ENCODE measurements around the gene PGAP3.

PGAP3 gene

GRCh38 chr17:39658346-39658745 lies 29.5 kb downstream of the PGAP3 start:
- H3K9ac ChIP-seq (ENCODE audit: low read depth, low read length): no peak overlapping the region
- H3K36me3 ChIP-seq (ENCODE audit: insufficient read depth, low read length): no peaks in the 10 kb centered on the region; the same call in 1 of the 2 replicates
- peaks cover 8% of the 10 kb centered on the region; the same call in 1 of the 2 replicates for H3K4me1 ChIP-seq (ENCODE audit: insufficient read depth, low read length)

GRCh38 chr17:39655105-39655504 lies 32.8 kb downstream of the PGAP3 start:
- Histone ChIP-seq H3K4me1 (ENCODE audit: insufficient read depth, low read length) (peaks cover 11% of the 10 kb centered on the region; the same call in 1 of the 2 replicates), H3K36me3 (ENCODE audit: insufficient read depth, low read length) (no peaks in the 10 kb centered on the region), H3K9me3 (ENCODE audit: control insufficient read depth, insufficient read depth, low read length) (no peaks in the 10 kb centered on the region), H3K9ac (ENCODE audit: low read depth, low read length) (no peak overlapping the region)

More at GRCh38 chr17:39658346-39658745, 29.5 kb downstream of the PGAP3 start:
- H3K9me3 ChIP-seq (ENCODE audit: control insufficient read depth, insufficient read depth, low read length): no peaks in the 10 kb centered on the region

GRCh38 chr17:39653662-39654331 lies 34.1 kb downstream of the PGAP3 start:
- Histone ChIP-seq H3K36me3 (ENCODE audit: insufficient read depth, low read length) (no peaks in the 10 kb centered on the region), H3K4me1 (ENCODE audit: insufficient read depth, low read length) (peaks cover 15% of the 10 kb centered on the region; the same call in 1 of the 2 replicates), H3K9me3 (ENCODE audit: control insufficient read depth, insufficient read depth, low read length) (no peaks in the 10 kb centered on the region), H3K9ac (ENCODE audit: low read depth, low read length) (no peak overlapping the region)

GRCh38 chr17:39653316-39653661 lies 34.6 kb downstream of the PGAP3 start:
- peaks cover 15% of the 10 kb centered on the region; the same call in 1 of the 2 replicates for H3K4me1 ChIP-seq (ENCODE audit: insufficient read depth, low read length)
- no peaks in the 10 kb centered on the region for H3K36me3 ChIP-seq (ENCODE audit: insufficient read depth, low read length)
- no peak overlapping the region for H3K9ac ChIP-seq (ENCODE audit: low read depth, low read length)
- H3K9me3 ChIP-seq (ENCODE audit: control insufficient read depth, insufficient read depth, low read length): no peaks in the 10 kb centered on the region

- Histone ChIP-seq H3K9me3 (ENCODE audit: control insufficient read depth, insufficient read depth, low read length) (no peaks in the 10 kb centered on the region), H3K9ac (ENCODE audit: low read depth, low read length) (no peak overlapping the region), H3K36me3 (ENCODE audit: insufficient read depth, low read length) (no peaks in the 10 kb centered on the region), H3K4me1 (ENCODE audit: insufficient read depth, low read length) (peaks cover 15% of the 10 kb centered on the region; the same call in 1 of the 2 replicates)
These were observed 35.1 kb downstream of the PGAP3 start for GRCh38 chr17:39652587-39653315.

- H3K9me3 ChIP-seq (ENCODE audit: control insufficient read depth, insufficient read depth, low read length): no peaks in the 10 kb centered on the region
- no peak overlapping the region for H3K9ac ChIP-seq (ENCODE audit: low read depth, low read length)
- H3K36me3 ChIP-seq (ENCODE audit: insufficient read depth, low read length): no peaks in the 10 kb centered on the region
- peaks cover 15% of the 10 kb centered on the region; the same call in 1 of the 2 replicates for H3K4me1 ChIP-seq (ENCODE audit: insufficient read depth, low read length)
These were observed 35.8 kb downstream of the PGAP3 start for GRCh38 chr17:39651923-39652586.

- no peak overlapping the region for H3K9ac ChIP-seq (ENCODE audit: low read depth, low read length)
- H3K9me3 ChIP-seq (ENCODE audit: control insufficient read depth, insufficient read depth, low read length): no peaks in the 10 kb centered on the region
- peaks cover 24% of the 10 kb centered on the region; the same call in 1 of the 2 replicates for H3K4me1 ChIP-seq (ENCODE audit: insufficient read depth, low read length)
- H3K36me3 ChIP-seq (ENCODE audit: insufficient read depth, low read length): no peaks in the 10 kb centered on the region
These were observed 37.7 kb downstream of the PGAP3 start for GRCh38 chr17:39650121-39650579.

GRCh38 chr17:39648616-39649366 lies 39.1 kb downstream of the PGAP3 start:
- Histone ChIP-seq H3K4me1 (ENCODE audit: insufficient read depth, low read length) (peaks cover 29% of the 10 kb centered on the region; the same call in 1 of the 2 replicates), H3K9me3 (ENCODE audit: control insufficient read depth, insufficient read depth, low read length) (no peaks in the 10 kb centered on the region), H3K9ac (ENCODE audit: low read depth, low read length) (no peak overlapping the region), H3K36me3 (ENCODE audit: insufficient read depth, low read length) (no peaks in the 10 kb centered on the region)

GRCh38 chr17:39647256-39647655 lies 40.6 kb downstream of the PGAP3 start:
- Histone ChIP-seq H3K4me1 (ENCODE audit: insufficient read depth, low read length) (peaks cover 20% of the 10 kb centered on the region; the same call in 1 of the 2 replicates), H3K36me3 (ENCODE audit: insufficient read depth, low read length) (no peaks in the 10 kb centered on the region), H3K9ac (ENCODE audit: low read depth, low read length) (no peak overlapping the region), H3K9me3 (ENCODE audit: control insufficient read depth, insufficient read depth, low read length) (no peaks in the 10 kb centered on the region)

- H3K9me3 ChIP-seq (ENCODE audit: control insufficient read depth, insufficient read depth, low read length): no peaks in the 10 kb centered on the region
- no peak overlapping the region for H3K9ac ChIP-seq (ENCODE audit: low read depth, low read length)
- H3K4me1 ChIP-seq (ENCODE audit: insufficient read depth, low read length): peaks cover 25% of the 10 kb centered on the region; the same call in 1 of the 2 replicates
These were observed 44.6 kb downstream of the PGAP3 start for GRCh38 chr17:39643271-39643670.

GRCh38 chr17:39642291-39643074 lies 45.4 kb downstream of the PGAP3 start:
- H3K4me1 ChIP-seq (ENCODE audit: insufficient read depth, low read length): peaks cover 25% of the 10 kb centered on the region; the same call in 1 of the 2 replicates
- no peaks in the 10 kb centered on the region for H3K36me3 ChIP-seq (ENCODE audit: insufficient read depth, low read length)
- H3K9ac ChIP-seq (ENCODE audit: low read depth, low read length): no peak overlapping the region
- no peaks in the 10 kb centered on the region for H3K9me3 ChIP-seq (ENCODE audit: control insufficient read depth, insufficient read depth, low read length)

More at GRCh38 chr17:39643271-39643670, 44.6 kb downstream of the PGAP3 start:
- H3K36me3 ChIP-seq (ENCODE audit: insufficient read depth, low read length): no peaks in the 10 kb centered on the region

- Histone ChIP-seq H3K36me3 (ENCODE audit: insufficient read depth, low read length) (no peaks in the 10 kb centered on the region), H3K4me1 (ENCODE audit: insufficient read depth, low read length) (peaks cover 25% of the 10 kb centered on the region; the same call in 1 of the 2 replicates), H3K9me3 (ENCODE audit: control insufficient read depth, insufficient read depth, low read length) (no peaks in the 10 kb centered on the region), H3K9ac (ENCODE audit: low read depth, low read length) (no peak overlapping the region)
These were observed 46.0 kb downstream of the PGAP3 start for GRCh38 chr17:39641883-39642282.

GRCh38 chr17:39641097-39641496 lies 46.8 kb downstream of the PGAP3 start:
- peaks cover 27% of the 10 kb centered on the region for H3K4me1 ChIP-seq (ENCODE audit: insufficient read depth, low read length)
- H3K9me3 ChIP-seq (ENCODE audit: control insufficient read depth, insufficient read depth, low read length): no peaks in the 10 kb centered on the region
- H3K36me3 ChIP-seq (ENCODE audit: insufficient read depth, low read length): no peaks in the 10 kb centered on the region
- H3K9ac ChIP-seq (ENCODE audit: low read depth, low read length): no peak overlapping the region
